Stimulated activated naive B cell treated with anti-CD40 and anti-IgM and Interleukin-4, amounts not matched to agents 10 μg/mL and 1 μg/mL and 100 μg/mL, for 72 hours (primary cell): Measurements from ENCODE around the gene TRIM67.
A peak's percentile ranks its signal among the peaks of the same experiment; 100 is the strongest.

Experiments
- ATAC-seq, 2 donors: fragments of 150-1000 bp; cut with Tn5 transposase; replicated peaks; 2 replicates each; pipeline ENCODE4 v1.10.0; 2021; ENCODE audit warnings: moderate library complexity in 1 of 2
- DNase-seq: peaks from one replicate; pipeline ENCODE4 v3.0.0; 2021
- H3K27ac Mint-ChIP-seq: one replicate; pipeline ENCODE4 v1.8.0; 2022; ENCODE audit warnings: mild to moderate bottlenecking, mixed read lengths
- H3K27me3 Mint-ChIP-seq, 2 donors: one replicate each; pipeline ENCODE4 v1.8.0; 2022; ENCODE audit warnings: mixed read lengths in 2 of 2
- H3K36me3 Mint-ChIP-seq, 2 donors: one replicate each; pipeline ENCODE4 v1.8.0; 2022; ENCODE audit warnings: mixed read lengths in 2 of 2, mild to moderate bottlenecking in 1 of 2
- H3K4me1 Mint-ChIP-seq, 2 donors: one replicate each; pipeline ENCODE4 v1.8.0; 2022; ENCODE audit warnings: mixed read lengths in 2 of 2, mild to moderate bottlenecking in 1 of 2
- H3K4me3 Mint-ChIP-seq, 2 donors: one replicate each; pipeline ENCODE4 v1.8.0; 2022; ENCODE audit warnings: mild to moderate bottlenecking in 2 of 2, mixed read lengths in 2 of 2, moderate library complexity in 1 of 2
- H3K9me3 Mint-ChIP-seq, 2 donors: one replicate each; pipeline ENCODE4 v1.8.0; 2022; ENCODE audit warnings: mixed read lengths in 2 of 2, mild to moderate bottlenecking in 1 of 2

TRIM67 gene

GRCh38 chr1:231162970-231163829 is 1.3 kb downstream of the TRIM67 start:
- peaks cover 65 to 80% of the 10 kb centered on the region in 2 donors for H3K27me3 Mint-ChIP-seq
- H3K4me3 Mint-ChIP-seq: peak overlapping the region; percentile 60 to 68
- H3K4me1 Mint-ChIP-seq: peaks cover 9 to 21% of the 10 kb centered on the region in 2 donors
- DNase-seq (no peak), ATAC-seq (no peak)
- no peak overlapping the region for H3K27ac Mint-ChIP-seq
- no peaks in the 10 kb centered on the region for H3K9me3 Mint-ChIP-seq
- H3K36me3 Mint-ChIP-seq: no peaks in the 10 kb centered on the region

GRCh38 chr1:231163830-231164427 is 2.1 kb downstream of the TRIM67 start:
- Mint-ChIP-seq H3K36me3 (no peaks in the 10 kb centered on the region), H3K27ac (no peak overlapping the region), H3K4me3 (no peak overlapping the region), H3K4me1 (peaks cover 9 to 21% of the 10 kb centered on the region in 2 donors), H3K27me3 (peaks cover 61 to 80% of the 10 kb centered on the region in 2 donors), H3K9me3 (no peaks in the 10 kb centered on the region)
- no peak for ATAC-seq
- no peak for DNase-seq

- peaks cover 9 to 20% of the 10 kb centered on the region in 2 donors for H3K4me1 Mint-ChIP-seq
- peaks cover 52 to 71% of the 10 kb centered on the region in 2 donors for H3K27me3 Mint-ChIP-seq
- no peaks in the 10 kb centered on the region for H3K9me3 Mint-ChIP-seq
- ATAC-seq: no peak
- H3K27ac Mint-ChIP-seq: no peak overlapping the region
- no peak overlapping the region for H3K4me3 Mint-ChIP-seq
- DNase-seq: no peak
- H3K36me3 Mint-ChIP-seq: no peaks in the 10 kb centered on the region
Observed at GRCh38 chr1:231165371-231165770, 3.5 kb downstream of the TRIM67 start.

- Mint-ChIP-seq H3K36me3 (no peaks in the 10 kb centered on the region), H3K27ac (no peak overlapping the region), H3K9me3 (no peaks in the 10 kb centered on the region), H3K4me3 (no peak overlapping the region), H3K27me3 (peaks cover 43 to 69% of the 10 kb centered on the region in 2 donors), H3K4me1 (peaks cover 7 to 10% of the 10 kb centered on the region in 2 donors)
- no peak for DNase-seq
- ATAC-seq: no peak
Observed at GRCh38 chr1:231166398-231166797, 4.5 kb downstream of the TRIM67 start.

GRCh38 chr1:231170875-231171274 is 9.0 kb downstream of the TRIM67 start:
- Mint-ChIP-seq H3K36me3 (no peaks in the 10 kb centered on the region), H3K27ac (no peak overlapping the region), H3K4me1 (no peaks in the 10 kb centered on the region), H3K27me3 (peaks cover 42 to 64% of the 10 kb centered on the region in 2 donors), H3K9me3 (no peaks in the 10 kb centered on the region), H3K4me3 (no peak overlapping the region)
- DNase-seq (no peak), ATAC-seq (no peak)

GRCh38 chr1:231171623-231172197 is 9.9 kb downstream of the TRIM67 start:
- Mint-ChIP-seq H3K27ac (no peak overlapping the region), H3K9me3 (no peaks in the 10 kb centered on the region), H3K4me3 (no peak overlapping the region), H3K4me1 (no peaks in the 10 kb centered on the region), H3K36me3 (no peaks in the 10 kb centered on the region), H3K27me3 (peaks cover 41 to 64% of the 10 kb centered on the region in 2 donors)
- DNase-seq (no peak), ATAC-seq (no peak)

GRCh38 chr1:231172411-231172810 is 10.6 kb downstream of the TRIM67 start:
- no peaks in the 10 kb centered on the region for H3K4me1 Mint-ChIP-seq
- H3K27ac Mint-ChIP-seq: no peak overlapping the region
- H3K36me3 Mint-ChIP-seq: no peaks in the 10 kb centered on the region
- H3K9me3 Mint-ChIP-seq: no peaks in the 10 kb centered on the region
- ATAC-seq (no peak), DNase-seq (no peak)
- H3K27me3 Mint-ChIP-seq: peaks cover 43 to 65% of the 10 kb centered on the region in 2 donors
- no peak overlapping the region for H3K4me3 Mint-ChIP-seq

- no peak overlapping the region for H3K4me3 Mint-ChIP-seq
- H3K27ac Mint-ChIP-seq: no peak overlapping the region
- H3K36me3 Mint-ChIP-seq: no peaks in the 10 kb centered on the region
- peaks cover 35 to 65% of the 10 kb centered on the region in 2 donors for H3K27me3 Mint-ChIP-seq
- DNase-seq: no peak
- no peaks in the 10 kb centered on the region for H3K4me1 Mint-ChIP-seq
- no peaks in the 10 kb centered on the region for H3K9me3 Mint-ChIP-seq
- no peak for ATAC-seq
Observed at GRCh38 chr1:231176421-231176820, 14.6 kb downstream of the TRIM67 start.

GRCh38 chr1:231177226-231177625 is 15.4 kb downstream of the TRIM67 start:
- H3K9me3 Mint-ChIP-seq: no peaks in the 10 kb centered on the region
- DNase-seq (no peak), ATAC-seq (no peak)
- H3K4me3 Mint-ChIP-seq: no peak overlapping the region
- H3K27ac Mint-ChIP-seq: no peak overlapping the region
- peaks cover 36 to 67% of the 10 kb centered on the region in 2 donors for H3K27me3 Mint-ChIP-seq
- H3K4me1 Mint-ChIP-seq: no peaks in the 10 kb centered on the region
- no peaks in the 10 kb centered on the region for H3K36me3 Mint-ChIP-seq

GRCh38 chr1:231177936-231178335 is 16.1 kb downstream of the TRIM67 start:
- Mint-ChIP-seq H3K4me1 (no peaks in the 10 kb centered on the region), H3K36me3 (no peaks in the 10 kb centered on the region), H3K9me3 (no peaks in the 10 kb centered on the region), H3K27ac (no peak overlapping the region), H3K4me3 (no peak overlapping the region), H3K27me3 (peaks cover 33 to 69% of the 10 kb centered on the region in 2 donors)
- ATAC-seq (no peak), DNase-seq (no peak)

GRCh38 chr1:231178970-231179369 is 17.1 kb downstream of the TRIM67 start:
- no peak for ATAC-seq
- Mint-ChIP-seq H3K36me3 (no peaks in the 10 kb centered on the region), H3K27ac (no peak overlapping the region), H3K9me3 (no peaks in the 10 kb centered on the region), H3K4me1 (no peaks in the 10 kb centered on the region), H3K4me3 (no peak overlapping the region), H3K27me3 (peaks cover 33 to 71% of the 10 kb centered on the region in 2 donors)
- no peak for DNase-seq

GRCh38 chr1:231180034-231180433 is 18.2 kb downstream of the TRIM67 start:
- Mint-ChIP-seq H3K27ac (no peak overlapping the region), H3K4me1 (no peaks in the 10 kb centered on the region), H3K9me3 (no peaks in the 10 kb centered on the region), H3K4me3 (no peak overlapping the region), H3K27me3 (peaks cover 27 to 72% of the 10 kb centered on the region in 2 donors), H3K36me3 (no peaks in the 10 kb centered on the region)
- no peak for DNase-seq
- ATAC-seq: no peak

GRCh38 chr1:231181271-231181670 is 19.4 kb downstream of the TRIM67 start:
- Mint-ChIP-seq H3K27ac (no peak overlapping the region), H3K4me1 (no peaks in the 10 kb centered on the region), H3K36me3 (no peaks in the 10 kb centered on the region), H3K4me3 (no peak overlapping the region), H3K9me3 (no peaks in the 10 kb centered on the region), H3K27me3 (peaks cover 22 to 70% of the 10 kb centered on the region in 2 donors)
- ATAC-seq: no peak
- no peak for DNase-seq

GRCh38 chr1:231182317-231182716 is 20.5 kb downstream of the TRIM67 start:
- no peaks in the 10 kb centered on the region for H3K9me3 Mint-ChIP-seq
- no peaks in the 10 kb centered on the region for H3K4me1 Mint-ChIP-seq
- H3K27me3 Mint-ChIP-seq: peaks cover 25 to 69% of the 10 kb centered on the region in 2 donors
- no peak for ATAC-seq
- no peaks in the 10 kb centered on the region for H3K36me3 Mint-ChIP-seq
- DNase-seq: no peak
- H3K27ac Mint-ChIP-seq: no peak overlapping the region
- no peak overlapping the region for H3K4me3 Mint-ChIP-seq
